GM11168 (cell line): Measurements from ENCODE around the gene IARS2.
"Not testable (repeated sequence)": the region's sequence is repeated elsewhere in the genome, so short reads cannot be mapped to it uniquely, and the experiment has no call there.

Experiments
- in situ Hi-C: fragments of 300-500 bp; cut with MboI; formaldehyde crosslinking; loops from one replicate; pipeline ENCODE4 v1.12.0; 2022; ENCODE audit warnings: low sequenced_read_pairs; ENCODE audit not compliant: unreplicated experiment

IARS2 gene

GRCh38 chr1:220110473-220110872 is 16.5 kb downstream of the IARS2 start:
- in situ Hi-C loops = not testable (repeated sequence)

DNA sequence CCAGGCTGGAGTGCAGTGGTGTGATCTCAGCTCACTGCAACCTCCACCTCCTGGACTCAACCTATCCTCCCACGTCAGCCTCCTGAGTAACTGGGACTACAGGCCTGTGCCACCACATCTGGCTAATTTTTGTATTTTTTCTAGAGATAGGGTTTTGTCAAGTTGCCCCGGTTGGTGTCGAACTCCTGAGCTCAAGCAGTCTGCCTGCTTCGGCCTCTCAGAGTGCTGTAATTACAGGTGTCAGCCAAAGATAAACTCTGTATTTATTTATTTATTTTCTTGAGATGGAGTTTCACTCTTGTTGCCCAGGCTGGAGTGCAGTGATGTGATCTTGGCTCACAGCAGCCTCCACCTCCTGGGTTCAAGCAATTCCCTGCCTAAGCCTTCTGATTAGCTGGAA is 18.7 kb downstream of the IARS2 start:
- in situ Hi-C loops = not testable (repeated sequence)

- in situ Hi-C loops = no loop called here
These were observed 19.3 kb downstream of the IARS2 start for GRCh38 chr1:220113136-220113695.

DNA sequence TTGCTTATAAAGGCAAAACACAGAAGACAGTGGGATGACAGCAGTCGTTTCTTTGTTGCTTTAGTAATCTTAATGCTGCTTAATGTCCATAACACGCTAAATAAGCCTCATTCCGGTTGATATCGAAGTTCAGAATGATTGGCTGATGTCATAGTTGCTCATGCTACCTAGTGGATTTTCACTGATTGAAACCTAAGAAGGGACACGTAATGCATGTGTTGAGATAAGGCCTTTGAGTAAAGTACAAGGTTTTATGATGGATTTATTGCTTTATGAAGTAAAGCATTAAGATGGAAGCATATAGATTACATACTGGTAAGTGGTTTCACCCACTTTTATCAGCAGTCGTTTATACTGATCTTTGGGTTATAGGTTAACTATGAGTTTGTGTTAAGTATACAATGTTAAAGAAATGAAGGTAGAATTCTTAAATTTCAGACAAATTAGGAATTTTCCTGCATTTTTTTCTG is 25.1 kb downstream of the IARS2 start:
- in situ Hi-C loops = no loop called here

DNA sequence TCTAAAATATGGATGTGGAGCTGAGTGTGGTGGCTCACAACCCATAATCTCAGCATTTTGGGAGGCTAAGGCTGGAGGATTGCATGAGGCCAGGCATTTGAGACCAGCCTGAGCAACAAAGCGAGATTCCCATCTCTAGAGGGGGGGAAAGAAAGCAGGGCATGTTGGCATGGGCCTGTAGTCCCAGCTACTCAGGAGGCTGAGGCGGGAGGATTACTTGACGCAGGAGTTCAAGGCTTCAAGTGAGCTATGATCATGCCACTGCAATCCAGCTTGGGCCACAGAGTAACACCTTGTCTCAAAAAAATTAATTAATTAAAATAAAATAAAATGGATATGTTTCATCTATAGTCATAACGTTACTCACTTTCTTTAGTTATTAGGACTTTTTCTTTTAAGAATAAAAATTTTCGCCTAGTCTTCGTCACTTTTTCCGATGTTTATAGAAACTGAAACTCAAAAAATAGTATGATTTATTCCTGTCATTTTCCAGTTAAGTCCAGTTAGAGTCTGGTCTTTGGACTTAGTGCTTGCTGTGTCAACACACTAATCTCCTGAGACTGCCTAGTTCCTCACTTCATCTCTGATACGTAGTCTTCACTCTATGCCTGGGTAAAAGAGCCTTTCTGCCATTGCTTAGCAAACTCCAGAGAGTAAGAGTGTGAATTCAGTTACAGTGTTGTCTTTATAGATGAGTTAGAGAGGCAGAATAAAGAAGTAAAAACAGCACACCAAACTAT is 28.0 kb downstream of the IARS2 start:
- in situ Hi-C loops = no loop called here

- in situ Hi-C loops = no loop called here
These were observed 29.1 kb downstream of the IARS2 start for GRCh38 chr1:220123066-220123465.

DNA sequence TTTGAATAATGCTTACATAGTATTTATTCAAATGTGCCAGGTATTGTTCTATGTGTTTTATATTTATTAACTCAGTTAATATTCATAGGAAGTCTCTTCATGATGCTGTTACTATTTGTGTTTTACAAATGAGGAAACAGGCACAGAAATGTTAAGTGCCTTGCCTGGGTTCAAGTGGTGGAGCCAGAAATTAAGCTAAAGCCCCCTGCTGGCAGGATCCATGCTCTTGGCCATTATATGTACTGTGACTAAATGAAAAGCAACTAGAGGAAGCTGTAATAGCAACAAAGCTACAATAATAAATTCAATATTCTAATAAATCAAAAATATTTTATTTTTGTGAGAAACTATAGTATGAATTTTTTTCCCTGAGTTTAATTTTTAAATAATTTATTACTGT is 30.0 kb downstream of the IARS2 start:
- in situ Hi-C loops = no loop called here

GRCh38 chr1:220124542-220124941 is 30.6 kb downstream of the IARS2 start:
- in situ Hi-C loops = no loop called here

- in situ Hi-C loops = no loop called here
These were observed 33.1 kb downstream of the IARS2 start for GRCh38 chr1:220127076-220127475.

GRCh38 chr1:220129479-220130210 is 35.7 kb downstream of the IARS2 start:
- in situ Hi-C loops = no loop called here

DNA sequence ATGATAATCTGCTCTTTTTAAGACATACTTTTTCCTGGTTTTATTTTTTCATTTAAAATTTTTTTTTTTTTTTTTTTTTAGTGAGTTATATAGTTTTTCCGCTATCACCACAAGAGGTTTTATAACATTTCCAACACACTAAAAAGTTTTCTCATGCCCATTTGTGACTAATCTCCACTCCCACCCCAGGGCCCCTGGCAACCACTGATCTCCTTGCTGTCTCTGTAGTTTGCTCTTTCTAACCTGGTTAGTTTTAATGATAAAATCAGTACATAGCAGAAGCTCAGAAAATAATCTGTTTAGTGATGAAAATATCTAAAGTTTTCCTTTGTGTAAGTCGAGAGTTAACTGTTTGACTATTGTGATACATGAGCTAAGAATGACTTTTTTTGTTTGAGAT is 41.8 kb downstream of the IARS2 start:
- in situ Hi-C loops = no loop called here

- in situ Hi-C loops = no loop called here
These were observed 43.3 kb downstream of the IARS2 start for GRCh38 chr1:220137019-220137786.

DNA sequence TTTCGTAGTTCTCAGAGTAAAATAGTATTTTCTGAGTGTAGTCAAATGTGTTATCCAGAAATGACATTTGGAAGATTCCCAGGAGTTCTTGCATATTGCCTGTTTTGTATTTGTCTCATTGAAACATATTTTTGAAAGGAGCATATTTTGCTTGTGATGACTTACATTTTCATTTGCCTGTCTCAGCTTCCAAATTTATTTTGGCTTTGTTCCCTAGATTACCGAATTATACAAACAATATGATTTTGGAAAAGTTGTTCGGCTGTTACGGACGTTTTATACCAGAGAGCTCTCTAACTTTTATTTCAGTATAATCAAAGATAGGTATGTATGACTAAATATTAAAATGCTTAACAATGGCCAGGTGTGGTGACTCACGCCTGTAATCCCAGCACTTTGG is 46.0 kb downstream of the IARS2 start:
- in situ Hi-C loops = no loop called here

GRCh38 chr1:220144051-220144450 is 50.1 kb downstream of the IARS2 start:
- in situ Hi-C loops = no loop called here

- in situ Hi-C loops = no loop called here
These were observed 55.8 kb downstream of the IARS2 start for GRCh38 chr1:220149742-220150141.

DNA sequence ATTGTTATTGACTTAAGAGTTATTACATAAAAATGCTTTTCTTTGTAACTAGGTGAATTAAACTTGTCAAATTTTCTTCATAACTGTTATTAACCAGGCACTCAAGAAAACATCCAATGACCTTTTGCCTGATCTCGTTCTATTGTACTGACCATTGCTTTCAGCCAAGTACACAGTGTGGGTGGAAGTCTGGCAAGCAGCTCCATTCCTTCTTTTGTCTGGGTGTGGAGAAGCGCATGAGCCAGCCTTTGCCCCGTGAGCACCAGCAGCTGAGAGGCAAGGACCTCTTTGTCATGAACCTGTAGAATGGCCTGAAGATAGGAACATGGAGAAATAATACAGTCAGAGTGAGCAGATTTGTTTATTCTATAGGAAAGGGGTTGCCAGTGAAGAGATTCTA is 57.5 kb downstream of the IARS2 start:
- in situ Hi-C loops = no loop called here

GRCh38 chr1:220153147-220153546 is 59.2 kb downstream of the IARS2 start:
- in situ Hi-C loops = no loop called here

- in situ Hi-C loops = no loop called here
These were observed 62.8 kb downstream of the IARS2 start for GRCh38 chr1:220156620-220157146.

- in situ Hi-C loops = no loop called here
These were observed 63.8 kb downstream of the IARS2 start for GRCh38 chr1:220157738-220158137.

- in situ Hi-C loops = not testable (repeated sequence)
These were observed 64.6 kb downstream of the IARS2 start for GRCh38 chr1:220158530-220158929.
